ENCODE measurements around the gene SELENOH. TPM values are rescaled to one million over a fixed set of nuclear protein-coding genes. Genes with fewer than 3 reads are reported as not detected.

Gene SELENOH
- total RNA-seq, 1 donor from 2014 or later, result 38.1 TPM

GRCh38 chr11:57746920-57747319, 5.6 kb downstream of the SELENOH start:
- DNase-seq, result no peak

GRCh38 chr11:57751176-57751575, 9.9 kb downstream of the SELENOH start:
- no peak for DNase-seq

GRCh38 chr11:57751676-57752253, 10.5 kb downstream of the SELENOH start, which contains the start of gene BTBD18:
Gene BTBD18 (minus strand): TSS chr11:57751819. CDS start chr11:57751188, 631 bp downstream.
- no peak for DNase-seq

GRCh38 chr11:57752954-57753353, 11.7 kb downstream of the SELENOH start:
- no peak for DNase-seq

- DNase-seq, result no peak
These were observed 16.9 kb downstream of the SELENOH start for GRCh38 chr11:57758174-57758573.

DNA sequence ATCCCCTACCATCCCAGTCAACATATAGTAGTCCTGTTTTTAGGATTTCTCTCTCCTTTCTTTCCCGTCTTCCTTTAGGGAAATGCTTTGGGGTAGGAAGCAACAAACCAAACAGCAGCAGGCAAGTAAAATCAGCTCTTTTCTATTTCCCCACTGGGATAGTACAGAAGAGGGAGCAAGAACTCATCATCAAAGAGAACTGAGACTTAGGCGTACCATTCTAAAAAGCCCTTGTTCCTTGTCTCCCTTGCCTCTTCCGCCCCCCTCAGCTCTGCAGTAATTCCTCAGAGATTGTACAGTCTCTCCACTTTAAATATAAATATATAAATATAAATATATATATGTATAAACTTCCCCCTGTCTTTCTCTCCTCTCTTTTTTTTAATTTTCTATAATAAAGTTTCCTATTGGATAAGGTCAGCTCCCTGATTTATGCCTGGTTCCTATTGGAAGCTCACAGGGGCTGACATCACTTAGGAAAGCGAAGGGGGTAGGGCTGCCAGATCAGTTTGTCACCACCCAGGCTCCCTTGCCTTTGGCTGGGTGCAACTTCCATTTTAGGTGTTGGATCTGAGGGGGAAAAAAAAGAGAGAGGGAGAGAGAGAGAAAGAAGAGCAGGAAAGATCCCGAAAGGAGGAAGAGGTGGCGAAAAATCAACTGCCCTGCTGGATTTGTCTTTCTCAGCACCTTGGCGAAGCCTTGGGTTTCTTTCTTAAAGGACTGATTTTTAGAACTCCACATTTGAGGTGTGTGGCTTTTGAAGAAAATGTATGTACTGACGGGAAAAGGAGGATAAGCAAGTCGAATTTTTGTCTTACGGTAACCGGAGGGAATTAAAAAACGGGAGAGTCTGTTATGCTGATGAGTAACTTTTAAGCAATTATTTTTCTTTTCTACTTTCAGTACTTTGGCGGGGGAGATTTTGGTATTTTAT, 20.3 kb downstream of the SELENOH start, which contains the start of gene CTNND1:
TSS of gene CTNND1 (plus strand) at position 502 of the 934 bp plus-strand sequence. CDS start 29,677 bp downstream, outside the sequence.
- DNase-seq, result peak; percentile 99

- peak; percentile 29 for DNase-seq
These were observed 21.1 kb downstream of the SELENOH start for GRCh38 chr11:57762235-57762861.

DNA sequence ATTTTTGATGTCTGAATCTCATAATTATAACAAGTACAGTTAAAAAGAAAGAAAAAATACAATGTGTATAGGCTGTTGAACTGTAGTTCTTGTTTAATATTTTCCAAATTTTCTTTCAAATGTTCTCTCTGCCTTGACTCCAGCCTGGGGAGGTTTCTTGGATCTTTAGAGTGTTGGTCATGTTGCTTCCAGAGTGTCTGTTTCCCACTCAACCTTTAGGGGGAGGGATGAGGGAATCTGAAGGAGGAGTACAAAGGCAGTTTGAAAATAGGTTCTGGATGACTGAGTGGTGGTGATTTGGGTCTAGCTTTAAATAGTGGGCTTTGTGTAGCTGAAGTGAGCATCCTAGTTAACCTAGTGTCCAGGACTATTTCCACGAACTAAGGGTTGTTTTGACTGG, 22.3 kb downstream of the SELENOH start:
- DNase-seq, result peak; percentile 61

DNA sequence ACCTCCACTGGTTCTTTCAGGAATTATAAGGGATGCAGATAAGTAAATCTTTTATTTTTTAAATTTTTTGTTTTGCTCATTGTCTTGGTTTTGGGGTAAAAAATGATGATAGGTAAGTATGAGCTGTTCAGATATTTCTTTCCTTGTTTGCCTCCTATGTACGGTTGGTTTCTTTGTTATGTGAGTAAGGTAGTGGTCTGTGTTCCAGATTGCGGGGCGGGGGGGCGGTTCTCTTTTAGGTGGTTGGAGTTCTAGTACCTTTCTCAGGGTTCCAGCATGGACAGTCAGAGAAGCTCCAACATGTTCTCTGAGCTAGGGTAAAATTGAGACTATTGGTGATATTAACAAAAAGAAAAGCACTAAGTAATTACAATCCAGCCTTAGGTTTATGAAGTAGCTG, 22.7 kb downstream of the SELENOH start:
- no peak for DNase-seq

- DNase-seq, result no peak
These were observed 23.3 kb downstream of the SELENOH start for GRCh38 chr11:57764566-57764965.

DNA sequence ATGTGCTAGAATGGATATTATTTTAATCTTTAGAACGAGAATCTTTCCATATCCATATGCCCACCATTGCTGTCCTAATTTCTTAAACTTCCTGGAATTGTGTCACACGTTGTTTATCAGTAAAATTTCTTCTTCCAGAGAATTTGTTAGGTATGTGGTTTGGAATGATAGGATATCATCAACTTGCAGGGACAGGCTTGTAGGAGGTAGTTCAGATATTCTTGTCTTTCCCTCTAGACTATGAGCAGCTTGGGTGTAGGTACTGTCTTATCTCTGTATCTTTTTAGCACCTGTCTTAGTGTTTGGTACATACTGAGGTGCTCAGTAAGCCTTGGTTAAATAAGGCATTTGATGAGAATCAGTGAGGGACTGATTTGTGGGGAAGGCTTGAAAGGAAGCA, 23.7 kb downstream of the SELENOH start:
- DNase-seq, result no peak

DNA sequence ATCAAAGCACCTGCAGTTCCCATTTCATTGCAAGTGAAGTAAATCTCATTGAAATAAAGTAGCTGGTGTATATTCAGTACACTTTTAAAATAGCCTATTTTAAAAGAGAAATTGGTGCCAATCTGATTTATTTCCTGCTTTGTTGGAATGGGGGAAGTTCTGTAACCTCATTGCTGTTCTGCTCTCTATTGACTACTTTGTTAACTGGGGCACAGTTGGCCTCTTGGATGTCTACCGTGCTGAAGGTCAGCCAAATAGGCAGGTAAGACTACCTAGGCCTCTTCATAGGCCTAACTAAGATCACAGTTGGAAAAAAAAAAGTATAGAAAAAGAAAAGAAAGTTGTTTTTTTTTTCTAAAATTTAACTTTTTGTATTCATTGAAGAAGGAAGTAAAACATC, 29.5 kb downstream of the SELENOH start:
- no peak for DNase-seq

DNA sequence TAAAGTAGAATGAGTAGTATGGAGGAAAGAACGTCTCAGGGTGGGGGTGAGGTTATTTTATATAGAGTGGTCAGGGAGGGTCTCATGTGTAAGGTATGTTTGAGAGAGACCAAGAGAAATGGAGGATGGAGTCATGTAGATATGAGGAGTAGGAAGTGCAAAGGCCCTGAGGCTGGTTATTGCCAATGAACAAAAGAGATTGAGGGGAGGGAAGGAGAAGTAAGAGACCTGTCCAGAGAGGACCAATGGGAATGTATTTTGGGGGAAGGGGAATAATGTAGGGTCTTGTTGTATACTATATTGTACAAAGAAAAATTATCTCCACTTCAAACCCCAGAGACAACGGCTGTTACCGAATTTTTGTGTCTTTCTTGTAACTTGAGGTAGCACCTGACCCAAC, 30.1 kb downstream of the SELENOH start:
- no peak for DNase-seq

GRCh38 chr11:57772562-57772961, 31.3 kb downstream of the SELENOH start:
- DNase-seq, result no peak

- no peak for DNase-seq
These were observed 31.8 kb downstream of the SELENOH start for GRCh38 chr11:57773026-57773598.

GRCh38 chr11:57775491-57775890, 34.2 kb downstream of the SELENOH start:
- no peak for DNase-seq

GRCh38 chr11:57776031-57776521, 34.8 kb downstream of the SELENOH start:
- no peak for DNase-seq

GRCh38 chr11:57776577-57777210, 35.4 kb downstream of the SELENOH start:
- DNase-seq, result no peak

- DNase-seq, result no peak
These were observed 36.7 kb downstream of the SELENOH start for GRCh38 chr11:57777969-57778317.

DNA sequence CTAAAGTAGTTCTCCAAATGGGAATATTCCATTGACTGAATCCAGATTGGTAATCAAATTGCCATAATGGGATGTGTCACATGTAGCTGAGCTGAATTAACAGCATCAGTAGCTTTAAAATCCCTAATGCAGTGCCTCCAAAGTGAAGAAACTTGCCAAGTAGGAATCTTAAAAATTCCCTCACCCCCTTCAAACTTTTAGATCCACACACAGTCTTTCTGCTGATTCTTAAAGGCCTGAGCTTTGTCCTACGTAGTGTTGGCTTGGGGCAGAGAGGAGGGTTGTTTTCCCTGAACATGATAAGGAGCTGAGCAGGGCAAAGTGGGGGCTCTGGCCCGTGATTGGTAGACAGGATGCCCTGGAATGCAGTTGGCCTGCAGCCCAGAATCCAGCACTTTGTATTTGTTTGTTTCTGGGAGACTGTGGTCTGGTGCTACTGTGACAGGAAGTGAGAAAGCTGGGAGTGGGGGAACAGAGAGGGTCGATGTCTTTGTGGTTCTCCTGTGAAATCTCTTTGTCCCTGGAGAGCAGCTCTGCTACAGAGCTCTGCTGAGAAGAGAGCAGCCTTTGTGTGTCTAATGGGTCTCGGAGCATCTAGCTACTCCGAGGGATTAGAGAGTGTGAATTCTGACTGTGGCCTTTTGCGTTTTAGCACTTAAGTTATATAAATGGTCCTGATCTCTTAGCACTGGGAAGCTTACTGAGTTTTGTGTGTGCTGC, 37.2 kb downstream of the SELENOH start:
- peak; percentile 98 for DNase-seq

DNA sequence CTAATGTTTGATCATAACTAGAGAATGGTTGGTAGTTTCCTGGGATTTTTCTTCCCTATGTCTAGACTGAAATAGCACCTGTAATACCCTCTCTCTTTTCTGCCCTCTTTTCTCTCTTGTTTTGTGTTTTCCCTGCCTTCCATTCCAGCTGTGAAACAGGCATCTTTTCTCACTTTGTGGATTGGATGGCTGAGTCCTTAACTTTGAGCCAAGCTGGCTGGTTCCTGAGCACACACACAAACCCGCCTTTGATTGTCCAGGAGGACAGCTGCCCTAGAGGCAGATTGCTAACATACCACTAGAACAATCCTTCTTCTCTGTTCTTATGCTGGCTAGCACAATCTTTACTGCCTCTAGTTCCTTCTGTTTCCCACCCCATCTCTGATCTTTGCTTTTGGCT, 38.0 kb downstream of the SELENOH start:
- no peak for DNase-seq

All from skin of body (tissue), 2 donors.